B cell (primary cell): ENCODE data around the gene SPDYC. TPM values are rescaled to one million over a fixed set of nuclear protein-coding genes. Genes with fewer than 3 reads are reported as not detected.
"Not testable (repeated sequence)": the region's sequence is repeated elsewhere in the genome, so short reads cannot be mapped to it uniquely, and the experiment has no call there.

ENCODE experiments used
- ATAC-seq: fragments of 200-7000 bp; cut with Tn5 transposase; one replicate; pipeline ENCODE4 v1.10.0; 2021; ENCODE audit warnings: low read depth, mild to moderate bottlenecking, moderate number of reproducible peaks, moderate library complexity
- CTCF ChIA-PET: fragments of 350-600 bp; sonication (Branson Sonifier 250); formaldehyde crosslinking; loops from one replicate; lab custom pipeline; 2021; ENCODE audit warnings: antibody characterized with exemption, inconsistent platforms; lab: Charles Lee
- POLR2A ChIA-PET: fragments of 350-600 bp; sonication (Branson Sonifier 250); formaldehyde crosslinking; loops from one replicate; lab custom pipeline; 2021; ENCODE audit warnings: antibody characterized with exemption; lab: Charles Lee
- DNase-seq: peaks from one replicate; pipeline ENCODE4 v3.0.0; 2013
- H2AFZ ChIP-seq: 2 replicates; pipeline ENCODE4 v1.6.1; 2012; ENCODE audit warnings: mild to moderate bottlenecking, low read depth, low read length; ENCODE audit not compliant: insufficient read depth, poor library complexity, severe bottlenecking
- H3K27ac ChIP-seq, 2 donors: 1 replicate in 1 of 2; 2 replicates in 1 of 2; pipeline ENCODE4 v1.5.1; 2012 to 2013; ENCODE audit warnings: low read length in 2 of 2, mild to moderate bottlenecking in 2 of 2, moderate library complexity in 1 of 2
- H3K27me3 ChIP-seq, 4 experiments: fragments of 200-600 bp in 1 of 4; sonication (generic) in 1 of 4; replicated peaks in 1 of 4; 1 replicate in 2 of 4; 2 replicates in 2 of 4; pipeline versions ENCODE4 v1.6.1 to v1.7.0; 2013 to 2016; ENCODE audit warnings: low read length in 3 of 4, mild to moderate bottlenecking in 2 of 4, mixed read lengths in 1 of 4, moderate library complexity in 1 of 4; ENCODE audit not compliant: insufficient read depth in 4 of 4, control insufficient read depth in 3 of 4; ENCODE audit errors: control extremely low read depth in 1 of 4
- H3K36me3 ChIP-seq, 2 experiments: replicated peaks in 1 of 2; 1 replicate in 1 of 2; 2 replicates in 1 of 2; pipeline versions ENCODE4 v1.6.1 to v1.7.1; 2013; ENCODE audit warnings: low read length in 1 of 2; ENCODE audit not compliant: insufficient read depth in 2 of 2, control insufficient read depth in 1 of 2; ENCODE audit errors: control extremely low read depth in 1 of 2, extremely low read depth in 1 of 2
- H3K4me1 ChIP-seq, 2 donors: fragments of 200-600 bp in 1 of 2; sonication (generic) in 1 of 2; 1 replicate in 1 of 2; 2 replicates in 1 of 2; pipeline versions ENCODE4 v1.5.1 to v1.6.1; 2013 to 2017; ENCODE audit warnings: low read length in 2 of 2; ENCODE audit not compliant: control insufficient read depth in 2 of 2, insufficient read depth in 2 of 2
- H3K4me2 ChIP-seq: replicated peaks from 2 replicates; pipeline ENCODE3; 2012; ENCODE audit warnings: mild to moderate bottlenecking, low read depth, low read length; ENCODE audit not compliant: poor library complexity, severe bottlenecking
- H3K4me3 ChIP-seq, 5 experiments: fragments of 200-600 bp in 1 of 5; sonication (generic) in 1 of 5; 1 replicate in 3 of 5; 2 replicates in 2 of 5; pipeline versions ENCODE4 v1.5.1 to v1.7.0; 2011 to 2016; ENCODE audit warnings: low read length in 4 of 5, mild to moderate bottlenecking in 4 of 5, low read depth in 2 of 5, control low read depth in 1 of 5, moderate library complexity in 1 of 5; ENCODE audit not compliant: insufficient read depth in 1 of 5; ENCODE audit errors: control extremely low read depth in 1 of 5, extremely low read depth in 1 of 5
- H3K79me2 ChIP-seq: fragments of 200-600 bp; sonication (generic); one replicate; pipeline ENCODE4 v1.6.0; 2016; ENCODE audit warnings: low read length; ENCODE audit not compliant: control insufficient read depth, insufficient read depth
- H3K9ac ChIP-seq: fragments of 200-600 bp; sonication (generic); 2 replicates; pipeline ENCODE4 v1.6.1; 2017; ENCODE audit warnings: mild to moderate bottlenecking, low read length, moderate library complexity
- H3K9me3 ChIP-seq, 3 donors: one replicate each; pipeline versions ENCODE4 v1.6.1 to v1.7.1; 2013; ENCODE audit warnings: low read length in 2 of 3; ENCODE audit not compliant: control insufficient read depth in 2 of 3, insufficient read depth in 1 of 3; ENCODE audit errors: control extremely low read depth in 1 of 3
- H4K20me1 ChIP-seq: 2 replicates; pipeline ENCODE4 v1.6.0; 2012; ENCODE audit warnings: mild to moderate bottlenecking, low read length; ENCODE audit not compliant: insufficient read depth, control insufficient read depth, poor library complexity, severe bottlenecking
- H3K27ac Mint-ChIP-seq: one replicate; pipeline ENCODE4 v1.8.0; 2021; ENCODE audit warnings: mixed read lengths
- H3K27me3 Mint-ChIP-seq: one replicate; pipeline ENCODE4 v1.8.0; 2021; ENCODE audit warnings: mixed read lengths
- H3K4me1 Mint-ChIP-seq: one replicate; pipeline ENCODE4 v1.8.0; 2021; ENCODE audit warnings: mixed read lengths
- H3K4me3 Mint-ChIP-seq: one replicate; pipeline ENCODE4 v1.8.0; 2021; ENCODE audit warnings: mixed read lengths
- H3K9me3 Mint-ChIP-seq: one replicate; pipeline ENCODE4 v1.8.0; 2022; ENCODE audit warnings: mixed read lengths; ENCODE audit not compliant: insufficient read depth
- EZH2 ChIP-seq: IDR thresholded peaks from 2 replicates; pipeline ENCODE4 v1.6.1; 2012; ENCODE audit warnings: borderline replicate concordance, low read depth, mild to moderate bottlenecking, moderate library complexity, low read length; ENCODE audit not compliant: insufficient read depth, poor library complexity, severe bottlenecking
- WGBS: methylation state at CpG from one replicate; pipeline ENCODE4 v1.1.5; 2013; ENCODE audit warnings: missing lambda C conversion rate; ENCODE audit not compliant: insufficient coverage; 5-methylcytosine and 5-hydroxymethylcytosine counted together
- intact Hi-C: fragments of 100-400 bp; cut with micrococcal nuclease; formaldehyde crosslinking; loops from one replicate; pipeline ENCODE4 v1.10.0; 2022
- polyA plus RNA-seq: library from polyadenylated mRNA; depleted of rRNA; stranded (reverse); fragments of >200 nt; gene quantifications from 2 replicates; pipeline ENCODE4 v1.2.3, GENCODE V29; 2012
- total RNA-seq, 2 donors: library from RNA; stranded (reverse); fragments of 120-200 nt in 1 of 2; gene quantifications; 1 replicate in 1 of 2; 2 replicates in 1 of 2; pipeline versions ENCODE4 v1.2.3 to v1.2.4, GENCODE V29; 2013 to 2022
- TF ChIP-seq, protein P1 (sequence below): fragments of 200-600 bp; IDR thresholded peaks from one replicate; pipeline ENCODE4 v1.8.0; 2022; ENCODE audit warnings: antibody characterized with exemption, mild to moderate bottlenecking

The SPDYC gene
- total and polyA plus RNA-seq, 2 donors (not counting 1 experiment from before 2014, with no cell fraction given), result not detected

DNA sequence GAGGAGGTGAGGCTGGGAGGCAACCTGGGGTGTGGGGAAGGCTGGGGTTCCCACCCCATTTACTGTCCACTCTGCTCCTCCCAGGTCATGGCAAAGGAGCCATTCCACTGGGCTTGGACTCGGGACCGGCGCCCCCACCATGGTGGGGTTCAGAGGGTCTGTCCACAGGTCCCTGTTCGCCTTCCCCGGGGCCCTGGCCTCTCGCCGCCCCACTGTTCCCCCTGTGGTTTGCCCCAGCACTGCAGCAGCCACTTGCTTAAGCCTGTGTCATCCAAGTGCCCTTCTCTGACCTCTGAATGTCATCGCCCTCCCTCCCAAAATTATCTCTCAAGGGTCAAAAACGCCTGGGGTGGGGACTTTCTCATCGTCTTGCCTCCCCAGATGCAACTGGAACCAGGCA lies 2.6 kb downstream of the SPDYC start:
- H3K4me2 ChIP-seq, result no peak overlapping the region
- WGBS, result 87% methylated on average over 6 of the region's 10 CpGs
- ATAC-seq (no peak), DNase-seq (no peak)
- ChIA-PET POLR2A (no interaction called here), CTCF (interaction anchor here (1.3 kb wide), 1 partner anchor 11 kb away, joined by 3 read pairs; no protein-coding TSS in a partner anchor)
- H3K79me2 ChIP-seq, result peaks cover 9% of the 10 kb centered on the region
- Mint-ChIP-seq H3K9me3 (no peaks in the 10 kb centered on the region), H3K27ac (no peak overlapping the region), H3K4me3 (no peak overlapping the region), H3K4me1 (peaks cover 14% of the 10 kb centered on the region), H3K27me3 (no peaks in the 10 kb centered on the region)
- TF ChIP-seq, protein P1, sequence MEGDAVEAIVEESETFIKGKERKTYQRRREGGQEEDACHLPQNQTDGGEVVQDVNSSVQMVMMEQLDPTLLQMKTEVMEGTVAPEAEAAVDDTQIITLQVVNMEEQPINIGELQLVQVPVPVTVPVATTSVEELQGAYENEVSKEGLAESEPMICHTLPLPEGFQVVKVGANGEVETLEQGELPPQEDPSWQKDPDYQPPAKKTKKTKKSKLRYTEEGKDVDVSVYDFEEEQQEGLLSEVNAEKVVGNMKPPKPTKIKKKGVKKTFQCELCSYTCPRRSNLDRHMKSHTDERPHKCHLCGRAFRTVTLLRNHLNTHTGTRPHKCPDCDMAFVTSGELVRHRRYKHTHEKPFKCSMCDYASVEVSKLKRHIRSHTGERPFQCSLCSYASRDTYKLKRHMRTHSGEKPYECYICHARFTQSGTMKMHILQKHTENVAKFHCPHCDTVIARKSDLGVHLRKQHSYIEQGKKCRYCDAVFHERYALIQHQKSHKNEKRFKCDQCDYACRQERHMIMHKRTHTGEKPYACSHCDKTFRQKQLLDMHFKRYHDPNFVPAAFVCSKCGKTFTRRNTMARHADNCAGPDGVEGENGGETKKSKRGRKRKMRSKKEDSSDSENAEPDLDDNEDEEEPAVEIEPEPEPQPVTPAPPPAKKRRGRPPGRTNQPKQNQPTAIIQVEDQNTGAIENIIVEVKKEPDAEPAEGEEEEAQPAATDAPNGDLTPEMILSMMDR, result no peak
- TF ChIP-seq EZH2, result no peak
- H3K36me3 ChIP-seq, result no peaks in the 10 kb centered on the region
- H4K20me1 ChIP-seq, result no peaks in the 10 kb centered on the region
- H3K9me3 ChIP-seq, result no peaks in the 10 kb centered on the region
- intact Hi-C loops, result no loop called here
- no peak overlapping the region for H2AFZ ChIP-seq
- H3K9ac ChIP-seq, result no peak overlapping the region
- H3K27ac ChIP-seq, result no peak overlapping the region
- peaks cover 8 to 13% of the 10 kb centered on the region in 2 donors for H3K4me1 ChIP-seq
- no peak overlapping the region for H3K4me3 ChIP-seq
- no peaks in the 10 kb centered on the region for H3K27me3 ChIP-seq

DNA sequence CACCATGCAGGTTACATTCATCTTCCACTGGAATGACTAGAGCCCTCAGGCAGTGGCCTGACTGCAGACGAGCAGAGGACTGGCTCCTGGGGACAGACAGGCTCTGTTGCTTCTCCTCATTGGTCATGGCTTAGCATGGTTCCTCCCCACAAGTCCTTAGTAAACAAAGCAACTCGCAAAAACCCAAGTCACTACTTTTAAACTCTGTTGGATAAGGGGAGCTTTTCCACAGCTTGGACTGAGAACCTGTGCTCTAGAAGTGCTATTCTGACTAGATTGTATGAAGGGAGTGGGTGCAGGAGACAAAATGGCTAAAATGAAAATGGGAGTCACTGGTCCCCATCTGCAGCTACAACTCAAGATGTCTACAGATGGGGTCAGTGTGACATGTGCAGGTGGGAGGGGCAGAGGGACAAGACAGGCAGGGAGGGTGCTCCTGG lies 4.6 kb downstream of the SPDYC start:
- H3K4me2 ChIP-seq, H3K9me3 Mint-ChIP-seq, H3K4me1 Mint-ChIP-seq, H4K20me1 ChIP-seq, ATAC-seq, H3K4me1 ChIP-seq, DNase-seq, H3K27ac ChIP-seq, H3K9ac ChIP-seq, H3K27me3 Mint-ChIP-seq, intact Hi-C loops, H3K27me3 ChIP-seq, H3K4me3 ChIP-seq, H2AFZ ChIP-seq, H3K9me3 ChIP-seq, H3K36me3 ChIP-seq, H3K4me3 Mint-ChIP-seq, H3K27ac Mint-ChIP-seq: not testable (repeated sequence)
- peaks cover 16% of the 10 kb centered on the region for H3K79me2 ChIP-seq
- ChIA-PET POLR2A (interaction anchor here (1.0 kb wide), 1 partner anchor 29 kb away, joined by 9 read pairs; no protein-coding TSS in a partner anchor), CTCF (interaction anchor here (0.7 to 1.4 kb wide), 2 partner anchors 44 to 64 kb away, joined by 3 to 7 read pairs; no protein-coding TSS in a partner anchor)
- 62% methylated on average over 1 of the region's 2 CpGs for WGBS
